ENCODE results near the gene MRAP. TPM values are rescaled to one million over a fixed set of nuclear protein-coding genes. Genes with fewer than 3 reads are reported as not detected.
"Not testable (repeated sequence)": the region's sequence is repeated elsewhere in the genome, so short reads cannot be mapped to it uniquely, and the experiment has no call there.

MRAP gene
- total RNA-seq, 1 donor from 2014 or later = 3.9 TPM

DNA sequence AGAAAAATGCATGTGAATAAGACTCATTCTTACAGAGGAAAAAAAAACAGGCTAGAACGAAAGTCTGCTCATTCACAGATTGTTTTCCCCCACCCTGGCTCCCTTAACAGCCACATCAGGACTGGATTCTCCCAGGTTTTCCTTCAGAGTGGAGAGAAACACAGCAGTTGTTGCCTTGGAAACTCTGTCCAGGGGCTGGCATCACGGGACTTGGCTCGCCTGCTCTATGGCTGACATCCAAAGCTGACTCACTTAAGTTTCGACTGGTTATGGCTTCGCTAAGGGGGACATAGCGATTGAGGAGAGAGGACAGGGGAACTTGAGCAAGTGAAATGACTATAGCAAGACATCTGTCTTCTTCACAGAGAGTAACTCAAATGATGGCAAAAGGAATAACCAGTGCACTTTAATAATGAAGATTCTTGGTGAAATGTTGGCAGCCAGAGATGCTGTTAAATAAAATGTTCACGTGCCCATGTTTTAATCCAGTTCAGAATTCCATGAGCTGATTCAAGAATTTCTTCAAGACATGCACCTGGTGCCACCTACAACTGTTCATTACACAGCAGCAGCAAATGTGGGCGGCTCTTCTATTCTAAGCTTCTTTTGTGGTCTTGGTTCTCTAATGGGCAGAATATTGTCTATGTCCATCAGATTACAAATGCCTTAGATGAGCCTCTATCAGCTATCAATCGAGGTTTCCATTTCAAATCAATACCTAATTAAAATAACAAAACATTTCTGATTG, 41.6 kb upstream of the MRAP start:
- DNase-seq (ENCODE audit: extremely low spot score in 2 of 2) = no peak
- Histone ChIP-seq H3K27me3 (no peaks in the 10 kb centered on the region), H3K9me3 (no peaks in the 10 kb centered on the region), H3K36me3 (no peaks in the 10 kb centered on the region), H3K4me1 (peaks cover 20% of the 10 kb centered on the region), H3K27ac (peak overlapping the region; percentile 18), H3K4me3 (no peak overlapping the region)
- TF ChIP-seq, protein P1, sequence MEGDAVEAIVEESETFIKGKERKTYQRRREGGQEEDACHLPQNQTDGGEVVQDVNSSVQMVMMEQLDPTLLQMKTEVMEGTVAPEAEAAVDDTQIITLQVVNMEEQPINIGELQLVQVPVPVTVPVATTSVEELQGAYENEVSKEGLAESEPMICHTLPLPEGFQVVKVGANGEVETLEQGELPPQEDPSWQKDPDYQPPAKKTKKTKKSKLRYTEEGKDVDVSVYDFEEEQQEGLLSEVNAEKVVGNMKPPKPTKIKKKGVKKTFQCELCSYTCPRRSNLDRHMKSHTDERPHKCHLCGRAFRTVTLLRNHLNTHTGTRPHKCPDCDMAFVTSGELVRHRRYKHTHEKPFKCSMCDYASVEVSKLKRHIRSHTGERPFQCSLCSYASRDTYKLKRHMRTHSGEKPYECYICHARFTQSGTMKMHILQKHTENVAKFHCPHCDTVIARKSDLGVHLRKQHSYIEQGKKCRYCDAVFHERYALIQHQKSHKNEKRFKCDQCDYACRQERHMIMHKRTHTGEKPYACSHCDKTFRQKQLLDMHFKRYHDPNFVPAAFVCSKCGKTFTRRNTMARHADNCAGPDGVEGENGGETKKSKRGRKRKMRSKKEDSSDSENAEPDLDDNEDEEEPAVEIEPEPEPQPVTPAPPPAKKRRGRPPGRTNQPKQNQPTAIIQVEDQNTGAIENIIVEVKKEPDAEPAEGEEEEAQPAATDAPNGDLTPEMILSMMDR (IDR thresholded peaks at IDR 0.05) = no peak
- TF ChIP-seq POLR2AphosphoS5 (IDR thresholded peaks at IDR 0.05; ENCODE audit: insufficient read depth in 1 of 2, low read depth in 1 of 2) = no peak
- TF ChIP-seq POLR2A (IDR thresholded peaks at IDR 0.05) = no peak
- intact Hi-C loops (cut with DNase I) = loop anchor here (5.0 kb wide), 1 partner anchor 385 kb away; the partner anchor contains the start of gene HUNK

DNA sequence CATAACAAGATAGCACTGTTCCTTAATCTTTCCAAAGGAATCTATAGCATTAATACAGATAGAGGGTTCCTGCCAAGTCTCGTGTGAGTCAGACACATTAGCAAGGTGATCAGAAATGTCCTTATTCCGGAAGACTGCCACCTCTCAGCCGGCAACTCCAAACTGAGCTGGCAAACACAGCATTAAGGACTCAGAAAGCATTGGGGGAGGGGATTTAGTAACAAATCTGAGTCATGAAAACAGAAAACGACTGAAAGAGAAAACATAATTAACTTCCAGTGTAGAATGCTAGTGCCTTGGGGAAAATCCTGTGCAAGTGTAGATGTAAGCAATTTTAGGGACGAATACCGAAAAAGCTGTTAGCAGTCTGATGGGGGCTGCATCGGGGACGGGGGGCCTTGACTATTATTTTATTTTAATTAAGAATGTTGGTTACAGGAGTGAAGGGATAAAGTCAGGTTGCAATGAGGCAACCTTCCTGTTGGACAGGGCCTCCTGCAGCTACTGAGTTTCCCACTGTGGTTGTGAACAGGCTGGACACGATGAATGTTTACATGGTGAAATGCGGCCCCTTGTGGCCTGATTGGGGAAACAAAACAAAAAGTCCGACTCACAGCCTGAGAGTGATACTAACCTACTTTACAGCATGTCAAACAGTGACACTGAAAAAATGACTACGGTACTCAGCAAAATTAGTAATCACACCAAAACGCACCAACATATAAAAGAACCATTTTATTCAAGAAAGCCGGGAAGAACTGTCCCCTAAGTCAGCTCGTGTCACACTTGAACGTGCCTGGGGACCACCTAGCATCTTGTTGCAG, 40.5 kb upstream of the MRAP start:
- Histone ChIP-seq H3K27ac (no peak overlapping the region), H3K4me3 (no peak overlapping the region), H3K9me3 (no peaks in the 10 kb centered on the region), H3K27me3 (no peaks in the 10 kb centered on the region), H3K4me1 (peaks cover 20% of the 10 kb centered on the region), H3K36me3 (no peaks in the 10 kb centered on the region)
- no peak for TF ChIP-seq POLR2A (IDR thresholded peaks at IDR 0.05)
- TF ChIP-seq, protein P1 (IDR thresholded peaks at IDR 0.05) = peak; percentile 59 to 83 (median 78)
- DNase-seq (ENCODE audit: extremely low spot score in 2 of 2) = no peak
- intact Hi-C loops (cut with DNase I) = loop anchor here (5.0 kb wide), 1 partner anchor 386 kb away; the partner anchor contains the start of gene HUNK

DNA sequence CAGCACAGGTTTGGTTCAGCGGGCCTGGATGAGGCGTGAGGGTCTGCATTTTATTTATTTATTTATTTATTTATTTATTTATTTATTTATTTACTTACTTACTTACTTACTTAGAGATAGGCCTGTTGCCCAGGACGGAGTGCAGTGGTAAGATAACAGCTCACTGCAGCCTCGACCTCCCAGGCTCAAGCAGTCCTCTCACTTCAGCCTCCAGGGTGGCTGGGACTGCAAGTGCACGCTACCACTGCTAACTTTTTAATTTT, 39.9 kb upstream of the MRAP start:
- H3K9me3 ChIP-seq; H3K4me3 ChIP-seq; H3K27me3 ChIP-seq; DNase-seq (ENCODE audit: extremely low spot score in 2 of 2); H3K36me3 ChIP-seq; H3K27ac ChIP-seq: not testable (repeated sequence)
- intact Hi-C loops (cut with DNase I) = loop anchor here (5.0 kb wide), 1 partner anchor 386 kb away; the partner anchor contains the start of gene HUNK
- H3K4me1 ChIP-seq = peaks cover 20% of the 10 kb centered on the region

DNA sequence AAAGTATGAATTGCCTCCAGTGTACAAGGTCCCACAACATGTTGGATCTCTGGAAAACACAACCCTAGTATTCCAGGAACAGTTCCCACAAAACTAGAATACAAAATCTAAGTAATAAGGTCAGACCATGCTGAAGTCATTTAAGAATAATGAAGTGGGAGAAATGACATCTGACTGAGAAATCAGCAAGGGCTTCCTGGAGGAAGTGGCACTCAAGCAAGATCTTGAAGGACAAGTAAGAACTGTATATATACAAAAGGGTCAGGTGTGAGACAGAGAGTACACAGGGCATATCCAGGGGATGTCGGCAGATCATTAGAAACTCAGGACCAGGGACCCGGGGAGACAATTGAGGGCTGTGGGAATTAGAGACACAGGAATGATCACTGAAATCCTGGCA, 38.5 kb upstream of the MRAP start:
- Histone ChIP-seq H3K27me3 (no peaks in the 10 kb centered on the region), H3K9me3 (no peaks in the 10 kb centered on the region), H3K27ac (no peak overlapping the region), H3K4me1 (peaks cover 20% of the 10 kb centered on the region), H3K36me3 (no peaks in the 10 kb centered on the region), H3K4me3 (no peak overlapping the region)
- no peak for DNase-seq (ENCODE audit: extremely low spot score in 2 of 2)
- TF ChIP-seq, protein P1 (IDR thresholded peaks at IDR 0.05) = no peak
- TF ChIP-seq POLR2AphosphoS5 (IDR thresholded peaks at IDR 0.05; ENCODE audit: insufficient read depth in 1 of 2, low read depth in 1 of 2) (no peak), POLR2A (IDR thresholded peaks at IDR 0.05) (no peak)
- intact Hi-C loops (cut with DNase I) = no loop called here

DNA sequence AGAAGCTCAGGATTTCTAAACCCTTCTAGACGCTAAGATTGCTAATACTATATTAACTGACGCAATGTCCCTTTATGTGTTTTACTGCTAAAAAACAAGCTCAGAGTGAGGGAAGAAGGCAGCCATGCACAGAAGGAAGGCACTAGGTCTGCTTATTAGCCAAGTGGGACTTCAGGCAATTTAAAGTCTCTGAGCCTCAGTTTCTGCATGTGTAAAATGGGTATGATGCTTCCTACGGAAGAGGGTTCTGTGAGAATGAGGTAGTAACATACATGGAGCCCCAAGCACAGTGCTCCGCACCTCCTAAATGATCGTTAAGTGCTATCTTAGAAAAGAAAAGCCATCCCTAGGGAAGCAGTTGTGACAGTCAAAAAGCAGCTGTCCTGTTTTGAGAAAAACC, 36.7 kb upstream of the MRAP start:
- Histone ChIP-seq H3K4me3 (no peak overlapping the region), H3K27ac (no peak overlapping the region), H3K27me3 (no peaks in the 10 kb centered on the region), H3K9me3 (no peaks in the 10 kb centered on the region), H3K36me3 (peaks cover 0 to 1% of the 10 kb centered on the region in 2 donors), H3K4me1 (peaks cover 8% of the 10 kb centered on the region)
- intact Hi-C loops (cut with DNase I) = no loop called here
- DNase-seq (ENCODE audit: extremely low spot score in 2 of 2) = no peak
- TF ChIP-seq, protein P1 (IDR thresholded peaks at IDR 0.05) = no peak
- TF ChIP-seq POLR2AphosphoS5 (IDR thresholded peaks at IDR 0.05; ENCODE audit: insufficient read depth in 1 of 2, low read depth in 1 of 2) = no peak
- no peak for TF ChIP-seq POLR2A (IDR thresholded peaks at IDR 0.05)

DNA sequence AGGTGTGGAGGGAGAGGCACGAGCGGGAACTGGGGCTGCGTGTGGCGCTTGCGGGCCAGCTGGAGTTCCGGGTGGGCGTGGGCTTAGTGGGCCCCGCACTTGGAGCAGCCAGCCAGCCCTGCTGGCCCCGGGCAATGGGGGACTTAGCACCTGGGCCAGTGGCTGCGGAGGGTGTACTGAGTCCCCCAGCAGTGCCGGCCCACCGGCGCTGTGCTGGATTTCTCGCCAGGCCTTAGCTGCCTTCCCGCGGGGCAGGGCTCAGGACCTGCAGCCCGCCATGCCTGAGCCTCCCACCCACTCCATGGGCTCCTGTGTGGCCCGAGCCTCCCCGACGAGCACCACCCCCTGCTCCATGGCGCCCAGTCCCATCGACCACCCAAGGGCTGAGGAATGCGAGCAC, 33.3 kb upstream of the MRAP start:
- H3K27ac ChIP-seq; H3K27me3 ChIP-seq; intact Hi-C loops (cut with DNase I); H3K4me3 ChIP-seq; H3K9me3 ChIP-seq; DNase-seq (ENCODE audit: extremely low spot score in 2 of 2); H3K4me1 ChIP-seq: not testable (repeated sequence)
- peaks cover 0 to 12% of the 10 kb centered on the region in 2 donors for H3K36me3 ChIP-seq

Data from vagina (tissue), 2 donors.